ENCODE data around the gene TUB. TPM values are rescaled to one million over a fixed set of nuclear protein-coding genes. Genes with fewer than 3 reads are reported as not detected.

Gene TUB
- total and polyA plus RNA-seq, 2 of the 13 experiments (the other 11 are each of a cell fraction or from before 2014, with no cell fraction given): 4.3 to 5.6 TPM

DNA sequence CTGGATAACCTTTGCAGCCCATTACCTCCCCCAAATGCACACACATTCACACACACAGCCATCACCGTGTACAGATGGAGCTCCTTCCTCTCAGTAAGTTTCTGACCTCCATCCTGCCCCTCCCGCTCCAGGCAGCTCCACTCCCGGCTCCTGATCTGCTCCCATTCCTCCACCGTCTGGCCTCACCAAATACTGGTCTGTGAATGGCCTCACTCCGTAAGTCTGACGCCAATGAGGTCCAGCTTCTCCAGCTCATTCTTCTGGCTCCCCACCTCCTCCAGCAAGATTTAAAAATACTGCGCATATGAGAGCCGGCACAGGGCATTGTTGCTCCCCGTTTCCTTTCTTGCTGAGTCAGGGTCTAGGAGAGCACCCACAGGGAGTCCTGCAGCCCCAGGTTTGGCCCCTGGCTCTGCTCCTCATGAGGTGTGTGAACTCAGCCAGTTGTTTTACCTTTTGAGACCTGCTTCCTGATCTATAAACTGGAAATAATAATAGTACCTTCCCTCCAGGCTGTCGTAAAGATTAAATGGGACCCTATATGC is 14.0 kb upstream of the TUB start:
- CTCF ChIA-PET (ENCODE audit: low intra/inter-chr PET ratio, low total read pairs): no interaction called here

DNA sequence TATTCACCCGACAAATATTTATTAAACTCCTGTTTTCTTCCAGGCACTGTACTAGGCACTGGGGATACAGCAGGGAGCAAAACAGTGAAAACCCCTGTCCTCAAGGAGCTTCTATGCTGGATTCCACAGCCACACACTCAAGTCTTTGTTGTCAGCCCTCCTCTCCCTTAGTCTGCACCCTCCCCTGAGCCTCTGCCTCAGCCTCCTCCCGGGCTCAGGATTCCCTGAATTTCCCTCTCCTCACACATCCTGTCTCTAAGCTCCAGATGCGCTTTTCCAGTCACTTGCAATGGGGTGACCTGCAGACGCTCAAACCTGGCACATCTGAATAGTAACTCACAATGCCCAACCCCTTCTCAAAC is 13.5 kb upstream of the TUB start:
- no peak overlapping the region for H3K4me2 ChIP-seq (ENCODE audit: low read depth, low read length)
- no peaks in the 10 kb centered on the region for H4K20me1 ChIP-seq (ENCODE audit: insufficient read depth, low read length)
- FAIRE-seq: no peak
- POLR2A ChIA-PET: no interaction called here
- ATAC-seq: no peak
- no peak overlapping the region for H3K4me3 ChIP-seq (replicated peaks in 1 of 3; ENCODE audit: insufficient read depth in 1 of 3, low read depth in 2 of 3, low read length in 3 of 3)
- in situ Hi-C loops (cut with HindIII; ENCODE audit: extremely low pct_ligation_motif_present, low pct_unique_long_range_greater_than_20kb) (no loop called here), intact Hi-C loops (cut with micrococcal nuclease; ENCODE audit: unreplicated experiment) (no loop called here)
- peaks cover 14% of the 10 kb centered on the region for H3K4me1 ChIP-seq (ENCODE audit: insufficient read depth, low read length)
- no peak for DNase-seq (ENCODE audit: low spot score)
- no peaks in the 10 kb centered on the region for H3K79me2 ChIP-seq (ENCODE audit: insufficient read depth, low read length)
- H3K9ac ChIP-seq (ENCODE audit: insufficient read depth, low read depth, low read length): no peak overlapping the region
- no peaks in the 10 kb centered on the region for H3K36me3 ChIP-seq (replicated peaks in 1 of 2; ENCODE audit: control insufficient read depth in 1 of 2, insufficient read depth in 2 of 2, low read length in 2 of 2)
- no peak overlapping the region for H3K27ac ChIP-seq (ENCODE audit: extremely low read length, insufficient read depth, low read length)
- no peaks in the 10 kb centered on the region for H3K9me3 ChIP-seq (ENCODE audit: low read length)
- WGBS (ENCODE audit: low lambda C conversion rate): 76% methylated on average over 4 of the region's 4 CpGs
- CTCF ChIA-PET (ENCODE audit: low intra/inter-chr PET ratio, low total read pairs): no interaction called here
- H2AFZ ChIP-seq (ENCODE audit: low read length): no peak overlapping the region
- peaks cover 2 to 49% of the 10 kb centered on the region in 2 experiments for H3K27me3 ChIP-seq (ENCODE audit: control insufficient read depth in 1 of 2, insufficient read depth in 2 of 2, low read length in 2 of 2)
- BruUV-seq (replicated peaks): no TSS peak
- TF ChIP-seq, protein P1, sequence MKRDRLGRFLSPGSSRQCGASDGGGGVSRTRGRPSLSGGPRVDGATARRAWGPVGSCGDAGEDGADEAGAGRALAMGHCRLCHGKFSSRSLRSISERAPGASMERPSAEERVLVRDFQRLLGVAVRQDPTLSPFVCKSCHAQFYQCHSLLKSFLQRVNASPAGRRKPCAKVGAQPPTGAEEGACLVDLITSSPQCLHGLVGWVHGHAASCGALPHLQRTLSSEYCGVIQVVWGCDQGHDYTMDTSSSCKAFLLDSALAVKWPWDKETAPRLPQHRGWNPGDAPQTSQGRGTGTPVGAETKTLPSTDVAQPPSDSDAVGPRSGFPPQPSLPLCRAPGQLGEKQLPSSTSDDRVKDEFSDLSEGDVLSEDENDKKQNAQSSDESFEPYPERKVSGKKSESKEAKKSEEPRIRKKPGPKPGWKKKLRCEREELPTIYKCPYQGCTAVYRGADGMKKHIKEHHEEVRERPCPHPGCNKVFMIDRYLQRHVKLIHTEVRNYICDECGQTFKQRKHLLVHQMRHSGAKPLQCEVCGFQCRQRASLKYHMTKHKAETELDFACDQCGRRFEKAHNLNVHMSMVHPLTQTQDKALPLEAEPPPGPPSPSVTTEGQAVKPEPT (CRISPR knock-in tag; IDR thresholded peaks at IDR 0.05; ENCODE audit: low read depth): no peak
- TF ChIP-seq ZNF782 (CRISPR knock-in tag; IDR thresholded peaks at IDR 0.05; ENCODE audit: borderline replicate concordance) (no peak), RBFOX2 (IDR thresholded peaks at IDR 0.05; ENCODE audit: low read depth, low read length) (no peak), ARNTL (CRISPR knock-in tag; IDR thresholded peaks at IDR 0.05) (no peak), CHCHD3 (CRISPR knock-in tag; IDR thresholded peaks at IDR 0.05) (no peak), ZNF761 (CRISPR knock-in tag; conservative IDR thresholded peaks at IDR 0.05) (no peak), ZNF589 (CRISPR knock-in tag; conservative IDR thresholded peaks at IDR 0.05) (no peak)
- TF ChIP-seq, protein P2, sequence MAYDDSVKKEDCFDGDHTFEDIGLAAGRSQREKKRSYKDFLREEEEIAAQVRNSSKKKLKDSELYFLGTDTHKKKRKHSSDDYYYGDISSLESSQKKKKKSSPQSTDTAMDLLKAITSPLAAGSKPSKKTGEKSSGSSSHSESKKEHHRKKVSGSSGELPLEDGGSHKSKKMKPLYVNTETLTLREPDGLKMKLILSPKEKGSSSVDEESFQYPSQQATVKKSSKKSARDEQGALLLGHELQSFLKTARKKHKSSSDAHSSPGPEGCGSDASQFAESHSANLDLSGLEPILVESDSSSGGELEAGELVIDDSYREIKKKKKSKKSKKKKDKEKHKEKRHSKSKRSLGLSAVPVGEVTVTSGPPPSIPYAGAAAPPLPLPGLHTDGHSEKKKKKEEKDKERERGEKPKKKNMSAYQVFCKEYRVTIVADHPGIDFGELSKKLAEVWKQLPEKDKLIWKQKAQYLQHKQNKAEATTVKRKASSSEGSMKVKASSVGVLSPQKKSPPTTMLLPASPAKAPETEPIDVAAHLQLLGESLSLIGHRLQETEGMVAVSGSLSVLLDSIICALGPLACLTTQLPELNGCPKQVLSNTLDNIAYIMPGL (CRISPR knock-in tag; IDR thresholded peaks at IDR 0.05; ENCODE audit: borderline replicate concordance in 1 of 2, low read depth in 1 of 2): no peak

More for the DNA sequence above, 14.0 kb upstream of the TUB start:
- in situ Hi-C loops (cut with HindIII; ENCODE audit: extremely low pct_ligation_motif_present, low pct_unique_long_range_greater_than_20kb) (no loop called here), intact Hi-C loops (cut with micrococcal nuclease; ENCODE audit: unreplicated experiment) (no loop called here)
- no peaks in the 10 kb centered on the region for H4K20me1 ChIP-seq (ENCODE audit: insufficient read depth, low read length)
- H3K9ac ChIP-seq (ENCODE audit: insufficient read depth, low read depth, low read length): no peak overlapping the region
- no peaks in the 10 kb centered on the region for H3K79me2 ChIP-seq (ENCODE audit: insufficient read depth, low read length)
- no peaks in the 10 kb centered on the region for H3K36me3 ChIP-seq (replicated peaks in 1 of 2; ENCODE audit: control insufficient read depth in 1 of 2, insufficient read depth in 2 of 2, low read length in 2 of 2)
- no peaks in the 10 kb centered on the region for H3K9me3 ChIP-seq (ENCODE audit: low read length)
- peaks cover 14% of the 10 kb centered on the region for H3K4me1 ChIP-seq (ENCODE audit: insufficient read depth, low read length)
- no peak overlapping the region for H3K4me3 ChIP-seq (replicated peaks in 1 of 3; ENCODE audit: insufficient read depth in 1 of 3, low read depth in 2 of 3, low read length in 3 of 3)
- DNase-seq (ENCODE audit: low spot score): no peak
- TF ChIP-seq ZBTB7B (CRISPR knock-in tag; IDR thresholded peaks at IDR 0.05) (no peak), MAFK (conservative IDR thresholded peaks at IDR 0.05 in 1 of 2, IDR thresholded peaks at IDR 0.05 in 1 of 2; ENCODE audit: low read length in 2 of 2) (peak; percentile 38 to 53; a peak in 3 of 4 replicates), ZNF292 (CRISPR knock-in tag; IDR thresholded peaks at IDR 0.05; ENCODE audit: borderline replicate concordance, low read depth) (no peak), MAFF (IDR thresholded peaks at IDR 0.05; ENCODE audit: low read depth, low read length) (0 out of 2 replicates have a peak, but pooled peaks have one; percentile 35), TOPORS (CRISPR knock-in tag; IDR thresholded peaks at IDR 0.05) (no peak), PCBP2 (optimal IDR thresholded peaks at IDR 0.05; ENCODE audit: low read depth, low read length, poor library complexity, severe bottlenecking) (no peak), KDM2A (CRISPR knock-in tag; IDR thresholded peaks at IDR 0.05; ENCODE audit: borderline replicate concordance, low read depth) (no peak), ZNF337 (CRISPR knock-in tag; IDR thresholded peaks at IDR 0.05; ENCODE audit: borderline replicate concordance, low read depth) (no peak)
- no TSS peak for BruUV-seq (replicated peaks)
- H2AFZ ChIP-seq (ENCODE audit: low read length): no peak overlapping the region
- no peak for ATAC-seq
- 48% methylated on average over 10 of the region's 10 CpGs for WGBS (ENCODE audit: low lambda C conversion rate)
- POLR2A ChIA-PET: no interaction called here
- H3K27me3 ChIP-seq (ENCODE audit: control insufficient read depth in 1 of 2, insufficient read depth in 2 of 2, low read length in 2 of 2): peaks cover 2 to 54% of the 10 kb centered on the region in 2 experiments
- H3K4me2 ChIP-seq (ENCODE audit: low read depth, low read length): no peak overlapping the region
- no peak for FAIRE-seq
- H3K27ac ChIP-seq (ENCODE audit: extremely low read length, insufficient read depth, low read length): no peak overlapping the region

All from HepG2 (cell line).